PC-3 (cell line): Measurements from ENCODE around the gene MIEF1.

ENCODE experiments used
- EZH2 ChIP-seq: fragments of 300-600 bp; sonication (generic); IDR thresholded peaks from one replicate; pipeline ENCODE4 v1.6.1; 2017; ENCODE audit warnings: antibody characterized with exemption, mild to moderate bottlenecking, low read length; ENCODE audit not compliant: unreplicated experiment
- EZH2phosphoT487 ChIP-seq: fragments of 300-600 bp; sonication (generic); IDR thresholded peaks from 2 replicates; pipeline ENCODE4 v1.6.1; 2018; ENCODE audit warnings: mild to moderate bottlenecking, antibody characterized with exemption, low read length, borderline replicate concordance
- TF ChIP-seq, protein P1 (sequence below): fragments of 300-600 bp; sonication (generic); conservative IDR thresholded peaks from 2 replicates; pipeline ENCODE4 v1.5.1; 2017; ENCODE audit warnings: antibody characterized with exemption, low read depth, mild to moderate bottlenecking, low read length

- TF ChIP-seq, protein P1, sequence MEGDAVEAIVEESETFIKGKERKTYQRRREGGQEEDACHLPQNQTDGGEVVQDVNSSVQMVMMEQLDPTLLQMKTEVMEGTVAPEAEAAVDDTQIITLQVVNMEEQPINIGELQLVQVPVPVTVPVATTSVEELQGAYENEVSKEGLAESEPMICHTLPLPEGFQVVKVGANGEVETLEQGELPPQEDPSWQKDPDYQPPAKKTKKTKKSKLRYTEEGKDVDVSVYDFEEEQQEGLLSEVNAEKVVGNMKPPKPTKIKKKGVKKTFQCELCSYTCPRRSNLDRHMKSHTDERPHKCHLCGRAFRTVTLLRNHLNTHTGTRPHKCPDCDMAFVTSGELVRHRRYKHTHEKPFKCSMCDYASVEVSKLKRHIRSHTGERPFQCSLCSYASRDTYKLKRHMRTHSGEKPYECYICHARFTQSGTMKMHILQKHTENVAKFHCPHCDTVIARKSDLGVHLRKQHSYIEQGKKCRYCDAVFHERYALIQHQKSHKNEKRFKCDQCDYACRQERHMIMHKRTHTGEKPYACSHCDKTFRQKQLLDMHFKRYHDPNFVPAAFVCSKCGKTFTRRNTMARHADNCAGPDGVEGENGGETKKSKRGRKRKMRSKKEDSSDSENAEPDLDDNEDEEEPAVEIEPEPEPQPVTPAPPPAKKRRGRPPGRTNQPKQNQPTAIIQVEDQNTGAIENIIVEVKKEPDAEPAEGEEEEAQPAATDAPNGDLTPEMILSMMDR, result peak; percentile 89
- TF ChIP-seq EZH2, result no peak
- no peak for TF ChIP-seq EZH2phosphoT487
Measured at GRCh38 chr22:39528681-39529486, 26.8 kb downstream of the MIEF1 start.
